LNCaP clone FGC (cell line): Measurements from ENCODE around the gene RHCE.
"Not testable (repeated sequence)": the region's sequence is repeated elsewhere in the genome, so short reads cannot be mapped to it uniquely, and the experiment has no call there.

Experiments used
- DNase-seq: peaks from one replicate; pipeline ENCODE4 v3.0.0-alpha.2; 2011; ENCODE audit warnings: low read depth
- H3K4me3 ChIP-seq: 2 replicates; pipeline ENCODE4 v1.5.1; 2011; ENCODE audit warnings: mild to moderate bottlenecking, low read depth, low read length, control low read depth
- TF ChIP-seq, protein P1 (sequence below): IDR thresholded peaks from 2 replicates; pipeline ENCODE4 v1.5.1; 2012; ENCODE audit warnings: mild to moderate bottlenecking; ENCODE audit not compliant: control insufficient read depth, insufficient read depth; ENCODE audit errors: extremely low read depth

The RHCE gene

DNA sequence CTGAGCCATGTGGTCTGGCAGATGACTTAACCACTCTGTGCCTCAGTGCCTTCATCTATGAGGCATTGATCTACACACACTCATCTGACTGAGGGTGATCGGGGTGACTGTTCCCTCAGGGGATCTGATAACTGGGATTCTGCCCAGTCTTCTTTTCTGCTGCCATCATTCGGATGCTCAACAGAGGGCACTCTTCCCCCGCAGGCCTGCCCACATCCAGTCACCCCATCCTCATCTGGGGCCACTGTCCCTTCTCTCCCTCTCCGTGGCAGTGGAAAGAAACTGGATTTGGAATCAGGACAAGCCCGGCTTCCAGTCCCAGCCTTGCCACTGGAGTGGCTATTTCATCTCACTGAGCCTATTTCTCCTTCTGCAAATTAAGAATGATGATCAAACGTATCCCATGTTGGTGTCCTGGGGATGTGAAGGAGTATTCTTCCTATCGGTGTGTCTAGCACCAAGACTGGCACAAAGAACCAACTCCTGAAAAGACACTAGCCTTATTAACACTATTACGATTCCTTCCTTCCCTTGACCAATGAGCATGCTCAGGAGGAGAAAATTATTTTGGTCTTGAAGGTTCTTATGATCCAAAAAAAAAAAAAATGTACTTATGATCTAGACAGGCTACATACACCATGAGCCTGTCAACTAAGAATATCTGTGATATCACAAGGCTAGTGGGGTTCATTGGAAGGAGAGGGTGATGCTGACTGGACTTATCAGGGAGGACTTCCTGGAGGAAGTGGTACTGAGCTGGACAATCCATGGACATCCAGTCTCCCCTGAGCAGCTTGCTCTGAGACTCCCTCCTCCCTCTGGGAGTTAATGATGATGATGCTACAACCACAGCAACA, 17.4 kb downstream of the RHCE start:
- TF ChIP-seq, protein P1, sequence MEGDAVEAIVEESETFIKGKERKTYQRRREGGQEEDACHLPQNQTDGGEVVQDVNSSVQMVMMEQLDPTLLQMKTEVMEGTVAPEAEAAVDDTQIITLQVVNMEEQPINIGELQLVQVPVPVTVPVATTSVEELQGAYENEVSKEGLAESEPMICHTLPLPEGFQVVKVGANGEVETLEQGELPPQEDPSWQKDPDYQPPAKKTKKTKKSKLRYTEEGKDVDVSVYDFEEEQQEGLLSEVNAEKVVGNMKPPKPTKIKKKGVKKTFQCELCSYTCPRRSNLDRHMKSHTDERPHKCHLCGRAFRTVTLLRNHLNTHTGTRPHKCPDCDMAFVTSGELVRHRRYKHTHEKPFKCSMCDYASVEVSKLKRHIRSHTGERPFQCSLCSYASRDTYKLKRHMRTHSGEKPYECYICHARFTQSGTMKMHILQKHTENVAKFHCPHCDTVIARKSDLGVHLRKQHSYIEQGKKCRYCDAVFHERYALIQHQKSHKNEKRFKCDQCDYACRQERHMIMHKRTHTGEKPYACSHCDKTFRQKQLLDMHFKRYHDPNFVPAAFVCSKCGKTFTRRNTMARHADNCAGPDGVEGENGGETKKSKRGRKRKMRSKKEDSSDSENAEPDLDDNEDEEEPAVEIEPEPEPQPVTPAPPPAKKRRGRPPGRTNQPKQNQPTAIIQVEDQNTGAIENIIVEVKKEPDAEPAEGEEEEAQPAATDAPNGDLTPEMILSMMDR: 0 out of 2 replicates have a peak, but pooled peaks have one; percentile 4
- not testable (repeated sequence) for H3K4me3 ChIP-seq, DNase-seq

DNA sequence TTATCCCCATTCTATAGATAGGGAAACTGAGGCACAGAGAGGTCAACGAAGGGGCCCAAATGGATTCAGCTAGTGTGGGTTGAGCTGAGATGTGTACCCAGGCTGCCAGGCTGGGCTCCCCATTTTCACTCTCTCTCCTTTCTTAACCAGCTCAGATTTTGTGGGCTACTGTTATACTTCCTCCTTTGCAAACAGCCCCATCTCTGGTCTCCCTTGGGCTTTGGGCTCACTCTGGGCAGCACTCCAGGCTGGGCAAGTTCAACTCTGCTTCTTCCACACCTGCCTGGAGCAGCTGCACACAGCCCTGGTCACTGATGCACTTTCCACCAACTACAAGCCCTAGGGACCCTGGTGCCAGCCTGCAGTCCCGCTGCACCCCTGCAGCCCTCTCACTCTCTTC, 22.5 kb downstream of the RHCE start:
- not testable (repeated sequence) for H3K4me3 ChIP-seq, DNase-seq

DNA sequence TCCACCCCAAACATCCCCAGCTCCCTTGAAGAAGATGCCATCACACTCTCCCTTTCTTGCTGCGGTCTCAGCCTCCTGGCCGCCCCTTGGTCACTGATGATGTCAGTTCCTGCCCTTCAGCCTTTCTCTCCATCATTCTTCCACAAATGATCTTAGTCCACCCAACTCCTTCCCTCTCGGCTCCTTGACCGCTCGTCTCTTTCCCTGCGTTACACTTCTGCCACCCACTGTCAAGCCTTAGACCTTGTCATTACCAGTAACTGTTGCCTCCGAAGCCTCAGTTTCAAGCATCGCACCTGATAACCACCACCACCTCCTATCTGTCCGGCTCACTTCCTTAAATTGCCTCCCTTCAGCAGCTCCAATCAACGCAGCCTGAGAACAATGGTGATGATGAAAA, 23.1 kb downstream of the RHCE start:
- not testable (repeated sequence) for DNase-seq

DNA sequence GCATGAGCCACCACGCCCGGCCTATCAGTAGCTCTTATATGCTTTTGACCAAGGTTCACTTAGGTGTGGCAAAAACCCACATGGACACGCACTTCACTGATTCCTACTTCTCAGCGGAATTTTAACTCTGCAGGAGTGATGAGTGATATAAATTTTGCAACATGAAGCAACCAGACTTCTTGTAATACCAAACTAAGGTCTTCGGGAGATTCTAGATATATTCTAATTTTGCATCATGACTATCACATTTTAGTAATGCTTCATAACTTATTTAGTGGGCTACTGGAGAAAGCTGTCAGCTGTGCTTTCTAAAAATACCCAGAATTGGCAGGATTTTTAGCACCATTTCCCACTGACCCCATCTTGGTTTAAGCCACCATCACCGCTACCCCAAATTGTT, 27.8 kb downstream of the RHCE start:
- TF ChIP-seq, protein P1: no peak
- DNase-seq: no peak
- no peak overlapping the region for H3K4me3 ChIP-seq

More for the DNA sequence above, 23.1 kb downstream of the RHCE start:
- not testable (repeated sequence) for H3K4me3 ChIP-seq

DNA sequence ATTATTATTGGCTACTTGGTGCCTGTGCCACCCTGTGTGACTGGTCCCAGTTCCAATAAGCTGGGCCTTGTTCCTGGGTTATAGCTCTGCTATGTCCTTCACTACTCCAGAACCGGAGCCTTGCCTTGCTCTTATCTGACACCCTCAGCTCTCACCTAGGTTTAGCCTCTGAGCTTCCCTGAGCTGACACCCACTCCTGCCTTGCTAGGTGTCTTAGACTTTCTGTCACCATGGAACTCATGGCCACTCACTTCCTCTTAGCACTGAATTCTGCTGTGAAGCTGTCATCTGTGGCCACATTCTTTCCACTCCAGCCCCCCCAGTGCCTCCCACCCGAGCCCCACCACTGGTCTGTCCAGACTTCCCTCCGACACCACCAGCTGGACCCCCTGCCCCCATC, 30.9 kb downstream of the RHCE start:
- not testable (repeated sequence) for H3K4me3 ChIP-seq, DNase-seq

DNA sequence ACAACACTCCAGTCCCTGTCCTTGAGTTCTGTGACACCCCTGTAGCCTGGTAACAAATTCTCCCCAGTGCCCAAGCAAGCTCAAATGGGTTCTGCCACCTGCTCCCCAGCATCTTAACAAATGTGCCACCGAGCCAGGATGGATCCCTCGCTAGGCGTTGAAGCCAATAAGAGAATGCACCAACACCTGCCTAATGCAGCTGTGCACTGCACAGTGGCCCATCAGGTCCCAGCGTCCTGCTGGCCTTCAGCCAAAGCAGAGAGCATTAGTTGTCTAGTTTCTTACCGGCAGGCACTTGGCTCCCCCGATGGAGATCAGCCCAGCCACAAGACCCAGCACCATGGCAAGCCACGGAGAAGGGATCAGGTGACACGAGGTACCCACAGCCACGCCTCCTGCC, 31.9 kb downstream of the RHCE start:
- H3K4me3 ChIP-seq, DNase-seq: not testable (repeated sequence)

DNA sequence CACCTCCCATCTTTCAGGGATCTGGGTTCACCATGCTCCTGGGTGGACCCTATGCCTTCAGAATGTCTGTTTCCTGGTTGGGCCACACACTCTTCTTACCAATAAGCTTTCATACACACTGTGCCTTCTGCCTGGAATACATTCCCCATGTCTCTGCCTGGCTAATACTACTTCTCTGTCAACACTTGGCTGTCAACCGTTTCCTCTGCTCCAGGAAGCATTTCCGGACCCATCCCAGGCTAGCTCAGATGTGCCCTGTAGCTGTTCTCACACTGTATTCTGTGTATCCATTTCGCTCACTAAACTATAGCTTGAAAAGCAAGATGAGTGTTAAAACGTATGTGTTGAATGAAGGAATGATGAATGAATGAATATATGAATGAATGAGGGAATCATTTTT, 33.5 kb downstream of the RHCE start:
- DNase-seq: not testable (repeated sequence)

DNA sequence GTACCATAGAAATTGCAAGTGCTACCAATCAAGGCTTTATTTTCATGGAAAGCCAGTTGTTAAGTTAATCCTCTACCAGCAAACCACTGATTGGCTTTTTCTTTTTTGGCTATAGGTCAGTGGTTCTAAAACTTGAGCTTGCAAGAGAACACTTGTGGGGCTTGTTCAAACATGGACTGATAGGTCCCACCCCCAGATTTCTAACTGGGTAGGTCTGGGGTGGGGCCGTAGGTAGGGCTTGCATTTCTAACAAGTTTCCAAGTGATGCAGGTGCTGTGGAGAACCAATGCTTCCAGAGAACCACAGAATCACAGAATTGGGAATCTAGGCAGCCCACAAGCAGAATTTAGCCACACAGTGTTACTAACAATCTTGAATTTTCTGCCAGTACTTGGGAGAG, 36.8 kb downstream of the RHCE start:
- H3K4me3 ChIP-seq, DNase-seq: not testable (repeated sequence)

More for the DNA sequence above, 33.5 kb downstream of the RHCE start:
- H3K4me3 ChIP-seq: not testable (repeated sequence)

DNA sequence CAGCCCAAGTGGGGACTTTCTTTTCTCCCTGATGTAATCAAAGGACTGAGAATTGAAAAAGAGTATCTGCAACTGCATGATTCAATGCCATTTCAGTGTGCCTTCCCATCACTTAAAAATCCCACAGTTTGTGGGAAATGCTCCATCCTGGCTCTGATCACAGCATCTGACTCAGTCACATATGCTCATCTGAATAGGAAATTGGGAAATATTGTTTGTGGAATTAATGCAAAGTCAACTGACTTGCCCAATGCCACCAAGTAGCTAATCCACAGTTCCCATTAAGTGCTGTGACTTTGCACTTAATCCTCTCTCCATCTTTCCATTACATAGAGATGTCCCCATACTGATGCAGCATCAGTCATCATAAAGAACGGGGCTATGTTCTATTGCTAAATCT, 37.5 kb downstream of the RHCE start:
- DNase-seq, H3K4me3 ChIP-seq: not testable (repeated sequence)

DNA sequence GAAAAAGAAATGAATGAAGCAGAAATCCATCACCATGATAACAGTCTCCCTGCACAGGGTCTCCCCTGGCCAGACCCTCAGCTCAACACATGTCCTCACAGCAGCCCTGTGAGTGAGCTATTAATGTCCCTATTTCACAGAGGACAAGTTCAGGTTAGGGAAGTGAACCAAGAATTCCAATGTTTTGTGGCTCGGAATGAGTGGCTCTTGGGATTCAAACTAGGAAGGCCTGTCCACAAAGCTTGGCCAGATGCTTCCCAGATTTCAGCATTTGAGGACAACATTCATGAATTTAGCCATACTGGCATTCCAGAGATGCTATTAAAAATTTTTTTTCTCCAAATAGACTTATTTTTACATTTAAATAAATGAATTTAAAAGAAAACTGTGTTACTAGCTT, 38.1 kb downstream of the RHCE start:
- not testable (repeated sequence) for DNase-seq, H3K4me3 ChIP-seq

DNA sequence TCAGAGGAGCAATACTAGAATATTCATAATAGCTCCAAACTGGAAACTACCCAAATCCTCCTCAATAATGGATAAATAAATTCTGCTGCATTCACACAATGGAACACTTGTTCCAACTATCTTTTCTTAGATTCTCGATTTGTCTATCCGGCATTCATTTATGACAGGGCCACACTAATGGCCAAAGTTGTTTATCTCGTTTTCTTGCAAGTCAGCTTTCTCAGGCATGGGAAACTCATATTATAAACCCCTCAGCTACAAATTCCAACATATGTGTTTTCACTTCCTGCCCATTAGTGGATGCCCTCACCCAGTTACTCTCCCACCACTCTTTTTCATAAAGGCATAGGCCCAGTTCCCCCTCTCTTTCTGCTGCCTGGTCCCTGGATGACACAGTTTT, 42.3 kb downstream of the RHCE start:
- not testable (repeated sequence) for DNase-seq, H3K4me3 ChIP-seq

DNA sequence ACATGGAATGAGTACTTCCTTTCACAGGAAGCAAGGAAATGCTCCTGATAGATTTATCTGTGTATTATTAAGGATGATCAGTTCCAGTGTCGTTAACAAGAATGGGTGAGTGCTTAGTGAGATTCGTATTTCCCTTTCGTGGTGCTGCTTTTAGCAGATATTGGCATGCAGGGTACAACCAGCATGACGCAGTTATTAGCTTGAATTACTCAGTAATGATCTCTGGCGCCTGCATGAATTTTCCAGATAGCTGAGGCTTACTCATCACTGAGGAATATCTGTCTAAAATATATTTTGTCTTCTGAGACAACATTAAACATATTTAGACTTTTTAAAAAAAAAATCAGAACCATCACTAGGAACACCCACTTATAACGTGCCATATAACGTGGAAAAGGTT, 48.9 kb downstream of the RHCE start:
- not testable (repeated sequence) for H3K4me3 ChIP-seq, DNase-seq

DNA sequence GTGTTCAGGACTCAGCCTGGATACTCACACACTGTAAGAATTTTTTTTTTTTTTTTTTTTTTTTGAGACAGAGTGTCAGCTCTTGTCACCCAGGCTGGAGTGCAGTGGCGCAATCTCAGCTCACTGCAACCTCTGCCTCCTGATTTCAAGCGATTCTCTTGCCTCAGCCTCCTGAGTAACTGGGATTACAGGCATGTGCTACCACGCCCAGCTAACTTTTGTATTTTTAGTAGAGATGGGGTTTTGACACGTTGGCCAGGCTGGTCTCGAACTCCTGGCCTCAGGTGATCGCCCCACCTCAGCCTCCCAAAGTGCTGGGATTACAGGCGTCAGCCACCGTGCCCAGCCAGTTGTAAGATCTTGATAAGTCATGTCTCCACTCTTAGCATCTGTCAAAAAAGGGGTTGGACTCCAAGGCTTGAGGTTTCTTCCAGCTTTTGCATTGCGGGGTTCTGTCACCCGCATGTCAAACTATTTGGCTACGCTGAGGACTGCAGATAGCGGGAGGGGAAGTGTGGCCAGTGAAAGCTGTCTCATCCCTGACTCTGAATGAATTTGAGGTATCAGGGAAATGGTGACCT, 50.8 kb downstream of the RHCE start:
- not testable (repeated sequence) for DNase-seq, H3K4me3 ChIP-seq
